Liver (tissue), 3 donors: ENCODE data around the gene SMARCB1.

Experiments
- CTCF ChIP-seq: fragments of 150-350 bp; IDR thresholded peaks from 2 replicates; pipeline ENCODE4 v1.5.1; 2017; ENCODE audit warnings: improper control_type of control experiment, low read depth, low read length; ENCODE audit not compliant: missing input control
- RXRA ChIP-seq, 2 donors: IDR thresholded peaks; 2 replicates each; pipeline ENCODE4 v1.6.1; 2017 to 2018; ENCODE audit warnings: antibody characterized with exemption in 2 of 2, mild to moderate bottlenecking in 1 of 2
- donor health status: healthy.
- donor health status: healthy.

- TF ChIP-seq CTCF (no peak), RXRA (IDR thresholded peaks at IDR 0.05) (no peak)
These were observed 72.4 kb downstream of the SMARCB1 start for GRCh38 chr22:23859201-23859600.
